GM19238 (cell line): ENCODE data around the gene BCL11A.
A peak's percentile ranks its signal among the peaks of the same experiment; 100 is the strongest.

ENCODE experiments used
- DNase-seq: peaks from one replicate; pipeline ENCODE4 v3.0.0; 2011; ENCODE audit warnings: low spot score; ENCODE audit not compliant: insufficient read length

The BCL11A gene

GRCh38 chr2:60553495-60554073 is at the start of gene BCL11A:
BCL11A (minus strand) TSS chr2:60553654; CDS start chr2:60553270, 384 bp downstream.
- no peak for DNase-seq

GRCh38 chr2:60602828-60603532 is 49.5 kb upstream of the BCL11A start:
- DNase-seq: no peak

GRCh38 chr2:60602388-60602787 is 48.9 kb upstream of the BCL11A start:
- DNase-seq: no peak

GRCh38 chr2:60598271-60598670 is 44.8 kb upstream of the BCL11A start:
- no peak for DNase-seq

- no peak for DNase-seq
These were observed 43.9 kb upstream of the BCL11A start for GRCh38 chr2:60597346-60597745.

GRCh38 chr2:60596411-60596810 is 43.0 kb upstream of the BCL11A start:
- no peak for DNase-seq

- no peak for DNase-seq
These were observed 42.5 kb upstream of the BCL11A start for GRCh38 chr2:60595953-60596352.

- DNase-seq: no peak
These were observed 35.6 kb upstream of the BCL11A start for GRCh38 chr2:60589104-60589503.

- DNase-seq: no peak
These were observed 32.6 kb upstream of the BCL11A start for GRCh38 chr2:60586081-60586480.

GRCh38 chr2:60585276-60585675 is 31.8 kb upstream of the BCL11A start:
- DNase-seq: no peak

GRCh38 chr2:60583604-60584003 is 30.1 kb upstream of the BCL11A start:
- DNase-seq: no peak

GRCh38 chr2:60581433-60582282 is 28.2 kb upstream of the BCL11A start:
- DNase-seq: peak; percentile 73

GRCh38 chr2:60577682-60578283 is 24.3 kb upstream of the BCL11A start:
- DNase-seq: no peak

- no peak for DNase-seq
These were observed 19.8 kb upstream of the BCL11A start for GRCh38 chr2:60573251-60573650.

- no peak for DNase-seq
These were observed 16.8 kb upstream of the BCL11A start for GRCh38 chr2:60570251-60570650.

GRCh38 chr2:60569680-60570111 is 16.2 kb upstream of the BCL11A start:
- no peak for DNase-seq

GRCh38 chr2:60567919-60568768 is 14.7 kb upstream of the BCL11A start:
- DNase-seq: no peak

- no peak for DNase-seq
These were observed 13.6 kb upstream of the BCL11A start for GRCh38 chr2:60567096-60567495.

GRCh38 chr2:60565472-60565871 is 12.0 kb upstream of the BCL11A start:
- no peak for DNase-seq

- DNase-seq: no peak
These were observed 7.5 kb upstream of the BCL11A start for GRCh38 chr2:60560734-60561644.
